HL-60 (cell line): Measurements from ENCODE around the gene FANCE.

Source experiments
- DNase-seq, 2 experiments: peaks; one replicate each; pipeline ENCODE4 v3.0.0-alpha.2; 2010 to 2020; ENCODE audit warnings: low read depth in 1 of 2, low spot score in 1 of 2
- H3K27ac ChIP-seq: fragments of 250-450 bp; sonication (Bioruptor Pico); replicated peaks from 2 replicates; pipeline ENCODE4 v1.5.1; 2020; ENCODE audit warnings: mild to moderate bottlenecking, moderate library complexity
- H3K27me3 ChIP-seq: fragments of 250-450 bp; sonication (Bioruptor Pico); 2 replicates; pipeline ENCODE4 v1.5.1; 2021; ENCODE audit warnings: mild to moderate bottlenecking, moderate library complexity; ENCODE audit not compliant: insufficient read depth, poor library complexity, severe bottlenecking
- H3K4me3 ChIP-seq: replicated peaks from 2 replicates; pipeline ENCODE4 v1.5.1; 2011; ENCODE audit warnings: mild to moderate bottlenecking, control low read depth, low read length; ENCODE audit not compliant: insufficient read depth
- GABPA ChIP-seq: IDR thresholded peaks from 2 replicates; pipeline ENCODE4 v1.6.1; 2012; ENCODE audit warnings: low read depth
- POLR2AphosphoS5 ChIP-seq: IDR thresholded peaks from 2 replicates; pipeline ENCODE4 v1.6.1; 2012; ENCODE audit warnings: low read depth
- SPI1 ChIP-seq: IDR thresholded peaks from 2 replicates; pipeline ENCODE4 v1.6.1; 2012; ENCODE audit warnings: low read depth, mild to moderate bottlenecking, borderline replicate concordance
- TF ChIP-seq, protein P1 (sequence below): IDR thresholded peaks from 2 replicates; pipeline ENCODE4 v1.6.1; 2012; ENCODE audit warnings: low read depth; ENCODE audit not compliant: insufficient replicate concordance
- TF ChIP-seq, protein P2 (sequence below): IDR thresholded peaks from one replicate; pipeline ENCODE4 v1.5.1; 2011; ENCODE audit warnings: low read length, control low read depth, inconsistent platforms; ENCODE audit not compliant: insufficient read depth

FANCE gene

DNA sequence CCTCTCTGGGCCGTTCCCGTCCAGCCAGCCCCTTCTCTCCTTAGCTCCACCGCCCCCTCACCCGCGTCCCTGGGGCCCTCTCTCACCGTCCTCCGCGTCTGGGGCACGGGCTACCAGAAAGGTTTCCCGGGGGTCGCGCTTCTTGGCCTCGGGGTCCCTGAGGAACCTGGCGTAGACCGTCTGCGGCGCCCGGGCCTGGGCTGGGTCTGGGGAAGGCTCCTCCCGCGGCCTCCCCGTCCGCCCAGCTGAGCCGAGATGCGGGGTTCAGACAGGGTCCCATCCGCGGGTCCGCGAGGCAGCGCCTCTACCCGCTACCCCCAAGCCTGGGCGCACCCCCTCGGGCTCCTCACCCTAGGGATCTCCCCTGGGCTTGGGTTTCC, 59.4 kb downstream of the FANCE start:
- no peak for DNase-seq
- no peak overlapping the region for H3K27ac ChIP-seq
- TF ChIP-seq GABPA (no peak), SPI1 (no peak), POLR2AphosphoS5 (no peak)
- TF ChIP-seq, protein P1, sequence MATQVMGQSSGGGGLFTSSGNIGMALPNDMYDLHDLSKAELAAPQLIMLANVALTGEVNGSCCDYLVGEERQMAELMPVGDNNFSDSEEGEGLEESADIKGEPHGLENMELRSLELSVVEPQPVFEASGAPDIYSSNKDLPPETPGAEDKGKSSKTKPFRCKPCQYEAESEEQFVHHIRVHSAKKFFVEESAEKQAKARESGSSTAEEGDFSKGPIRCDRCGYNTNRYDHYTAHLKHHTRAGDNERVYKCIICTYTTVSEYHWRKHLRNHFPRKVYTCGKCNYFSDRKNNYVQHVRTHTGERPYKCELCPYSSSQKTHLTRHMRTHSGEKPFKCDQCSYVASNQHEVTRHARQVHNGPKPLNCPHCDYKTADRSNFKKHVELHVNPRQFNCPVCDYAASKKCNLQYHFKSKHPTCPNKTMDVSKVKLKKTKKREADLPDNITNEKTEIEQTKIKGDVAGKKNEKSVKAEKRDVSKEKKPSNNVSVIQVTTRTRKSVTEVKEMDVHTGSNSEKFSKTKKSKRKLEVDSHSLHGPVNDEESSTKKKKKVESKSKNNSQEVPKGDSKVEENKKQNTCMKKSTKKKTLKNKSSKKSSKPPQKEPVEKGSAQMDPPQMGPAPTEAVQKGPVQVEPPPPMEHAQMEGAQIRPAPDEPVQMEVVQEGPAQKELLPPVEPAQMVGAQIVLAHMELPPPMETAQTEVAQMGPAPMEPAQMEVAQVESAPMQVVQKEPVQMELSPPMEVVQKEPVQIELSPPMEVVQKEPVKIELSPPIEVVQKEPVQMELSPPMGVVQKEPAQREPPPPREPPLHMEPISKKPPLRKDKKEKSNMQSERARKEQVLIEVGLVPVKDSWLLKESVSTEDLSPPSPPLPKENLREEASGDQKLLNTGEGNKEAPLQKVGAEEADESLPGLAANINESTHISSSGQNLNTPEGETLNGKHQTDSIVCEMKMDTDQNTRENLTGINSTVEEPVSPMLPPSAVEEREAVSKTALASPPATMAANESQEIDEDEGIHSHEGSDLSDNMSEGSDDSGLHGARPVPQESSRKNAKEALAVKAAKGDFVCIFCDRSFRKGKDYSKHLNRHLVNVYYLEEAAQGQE = no peak
- TF ChIP-seq, protein P2, sequence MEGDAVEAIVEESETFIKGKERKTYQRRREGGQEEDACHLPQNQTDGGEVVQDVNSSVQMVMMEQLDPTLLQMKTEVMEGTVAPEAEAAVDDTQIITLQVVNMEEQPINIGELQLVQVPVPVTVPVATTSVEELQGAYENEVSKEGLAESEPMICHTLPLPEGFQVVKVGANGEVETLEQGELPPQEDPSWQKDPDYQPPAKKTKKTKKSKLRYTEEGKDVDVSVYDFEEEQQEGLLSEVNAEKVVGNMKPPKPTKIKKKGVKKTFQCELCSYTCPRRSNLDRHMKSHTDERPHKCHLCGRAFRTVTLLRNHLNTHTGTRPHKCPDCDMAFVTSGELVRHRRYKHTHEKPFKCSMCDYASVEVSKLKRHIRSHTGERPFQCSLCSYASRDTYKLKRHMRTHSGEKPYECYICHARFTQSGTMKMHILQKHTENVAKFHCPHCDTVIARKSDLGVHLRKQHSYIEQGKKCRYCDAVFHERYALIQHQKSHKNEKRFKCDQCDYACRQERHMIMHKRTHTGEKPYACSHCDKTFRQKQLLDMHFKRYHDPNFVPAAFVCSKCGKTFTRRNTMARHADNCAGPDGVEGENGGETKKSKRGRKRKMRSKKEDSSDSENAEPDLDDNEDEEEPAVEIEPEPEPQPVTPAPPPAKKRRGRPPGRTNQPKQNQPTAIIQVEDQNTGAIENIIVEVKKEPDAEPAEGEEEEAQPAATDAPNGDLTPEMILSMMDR = no peak
- no peak overlapping the region for H3K4me3 ChIP-seq
- peaks cover 10% of the 10 kb centered on the region for H3K27me3 ChIP-seq

DNA sequence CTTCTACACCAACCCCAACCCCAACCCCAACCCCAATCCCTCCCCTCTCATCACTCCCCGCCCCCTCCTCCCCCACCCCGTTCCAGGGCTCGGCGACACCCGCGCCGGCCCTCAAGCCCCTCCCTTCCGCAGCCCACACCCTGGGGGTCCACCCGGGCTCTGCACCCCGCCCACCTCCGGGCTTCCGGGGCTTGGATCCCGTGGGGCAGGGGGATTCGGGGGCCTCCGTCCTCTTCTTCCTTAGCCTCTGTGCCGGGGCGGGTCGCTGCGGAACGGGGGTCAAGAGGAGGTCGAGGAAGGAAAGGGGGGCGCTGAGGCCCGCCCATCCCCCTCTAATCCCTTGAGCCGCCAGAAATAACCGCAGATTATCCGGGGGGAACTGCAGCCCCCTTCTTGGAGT, 59.9 kb downstream of the FANCE start:
- Histone ChIP-seq H3K27me3 (peaks cover 10% of the 10 kb centered on the region), H3K4me3 (no peak overlapping the region), H3K27ac (no peak overlapping the region)
- TF ChIP-seq GABPA (no peak), POLR2AphosphoS5 (no peak), SPI1 (no peak)
- TF ChIP-seq, protein P2 = no peak
- TF ChIP-seq, protein P1 = no peak
- DNase-seq = no peak

DNA sequence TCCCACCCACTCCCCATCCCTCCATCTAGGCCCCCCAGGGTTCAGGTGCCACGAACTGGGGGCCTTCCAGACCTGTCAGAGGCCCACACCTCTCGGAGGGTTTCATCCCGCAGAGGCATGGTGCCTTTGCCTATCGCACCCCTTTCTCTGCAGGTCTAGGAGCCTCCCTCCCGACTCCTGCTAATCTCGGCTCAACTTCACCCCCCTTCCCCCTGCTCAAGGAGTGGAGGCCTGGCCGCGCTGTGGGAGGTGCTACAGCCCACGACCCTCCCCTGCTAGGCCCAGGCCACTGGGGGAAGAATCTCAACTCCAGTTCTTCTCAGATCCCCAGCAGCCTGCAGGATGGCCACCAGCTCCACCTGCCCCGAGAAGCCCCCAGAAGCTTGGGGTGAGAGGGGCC, 60.6 kb downstream of the FANCE start, which contains the start of gene TULP1:
TULP1 (minus strand) TSS at position 157 of the 400 bp plus-strand sequence; CDS start at position 119, 38 bp downstream.
- Histone ChIP-seq H3K27me3 (peaks cover 10% of the 10 kb centered on the region), H3K4me3 (no peak within 1 kb of the TSS)

More for the DNA sequence above, 60.6 kb downstream of the FANCE start, which contains the start of gene TULP1:
- TF ChIP-seq POLR2AphosphoS5 (no peak), SPI1 (no peak)
- TF ChIP-seq, protein P2 = no peak
- no peak within 1 kb of the TSS for H3K27ac ChIP-seq
- no peak for DNase-seq
